ENCODE data around the gene MIA2.

GRCh38 chr14:39434401-39434800, 200.7 kb downstream of the MIA2 start:
- TF ChIP-seq GATA2 (IDR thresholded peaks at IDR 0.05; ENCODE audit: low read depth, low read length) (no peak), GATA3 (IDR thresholded peaks at IDR 0.05; ENCODE audit: low read depth, low read length) (no peak)
